ENCODE results near the gene GNG14.
A peak's percentile ranks its signal among the peaks of the same experiment; 100 is the strongest.

Gene GNG14

DNA sequence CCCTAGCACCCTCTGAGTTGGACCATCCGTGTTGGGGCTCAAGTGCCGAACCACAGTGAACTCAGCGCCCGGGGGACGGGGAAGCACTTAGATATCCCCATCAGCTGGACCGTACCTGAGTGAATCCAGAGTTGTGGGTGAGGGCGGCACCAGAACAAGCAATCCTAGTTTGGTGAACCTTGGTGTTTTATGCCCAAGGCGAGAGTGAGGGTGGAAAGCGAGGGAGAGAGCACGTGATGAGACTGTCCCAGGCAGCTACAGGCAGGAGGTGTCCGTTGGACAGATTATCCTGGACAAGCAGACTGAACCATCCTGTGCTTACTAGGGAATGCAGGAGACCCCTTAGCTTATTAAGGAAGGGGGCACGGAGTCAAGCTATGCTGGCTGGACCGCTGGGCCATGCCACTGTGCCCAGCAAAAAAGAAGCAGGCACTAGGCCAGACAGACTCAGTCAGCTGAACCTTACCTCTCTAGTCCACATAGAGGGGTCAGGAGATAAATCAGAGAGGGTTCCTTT is 50.1 kb downstream of the GNG14 start:
- Mint-ChIP-seq H3K27ac (no peak overlapping the region), H3K9me3 (no peaks in the 10 kb centered on the region), H3K4me3 (peak overlapping the region; percentile 100)

More for the DNA sequence above, 50.1 kb downstream of the GNG14 start:
- Mint-ChIP-seq H3K36me3 (ENCODE audit: low read depth) (peaks cover 30% of the 10 kb centered on the region), H3K4me1 (ENCODE audit: low read depth) (peaks cover 39% of the 10 kb centered on the region), H3K27me3 (no peaks in the 10 kb centered on the region)

Measured in stimulated activated naive CD8-positive, alpha-beta T cell treated with anti-CD3 and anti-CD28 coated beads, Interleukin-15, Interleukin-2, amounts not matched to agents 100 ng/mL and 50 ng/mL, for 24 hours (primary cell).